HUDEP-2 (cell line): ENCODE measurements around the gene PEX6.
"Not testable (repeated sequence)": the region's sequence is repeated elsewhere in the genome, so short reads cannot be mapped to it uniquely, and the experiment has no call there.

Source experiments
- DNase-seq, 76 experiments: peaks; one replicate each; lab custom pipeline; 2025; ENCODE audit not compliant: unreplicated experiment in 76 of 76; lab: John Stamatoyannopoulos, UW

Gene PEX6

DNA sequence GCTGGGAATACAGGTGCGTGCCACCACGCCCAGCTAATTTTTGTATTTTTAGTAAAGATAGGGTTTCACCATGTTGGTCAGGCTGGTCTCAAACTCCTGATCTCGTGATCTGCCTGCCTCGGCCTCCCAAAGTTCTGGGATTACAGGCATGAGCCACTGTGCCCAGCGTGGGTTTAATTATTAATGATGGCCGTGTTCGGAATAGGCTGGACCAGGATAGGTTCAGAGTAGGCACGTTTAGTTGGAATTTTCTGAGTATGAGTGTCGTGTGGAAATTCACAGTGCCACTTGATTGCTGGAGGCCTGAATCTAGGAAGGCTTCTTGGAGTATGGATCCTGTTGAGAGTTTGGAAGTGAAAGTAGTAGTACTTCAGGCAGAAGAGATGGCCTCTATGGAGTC is 19.2 kb upstream of the PEX6 start:
- DNase-seq, result not testable (repeated sequence)

- DNase-seq, result no peak
These were observed 17.5 kb upstream of the PEX6 start for GRCh38 chr6:42996513-42996912.

GRCh38 chr6:42993445-42993844 is 14.5 kb upstream of the PEX6 start:
- DNase-seq, result no peak

- no peak for DNase-seq
These were observed 10.9 kb upstream of the PEX6 start for GRCh38 chr6:42989923-42990322.

DNA sequence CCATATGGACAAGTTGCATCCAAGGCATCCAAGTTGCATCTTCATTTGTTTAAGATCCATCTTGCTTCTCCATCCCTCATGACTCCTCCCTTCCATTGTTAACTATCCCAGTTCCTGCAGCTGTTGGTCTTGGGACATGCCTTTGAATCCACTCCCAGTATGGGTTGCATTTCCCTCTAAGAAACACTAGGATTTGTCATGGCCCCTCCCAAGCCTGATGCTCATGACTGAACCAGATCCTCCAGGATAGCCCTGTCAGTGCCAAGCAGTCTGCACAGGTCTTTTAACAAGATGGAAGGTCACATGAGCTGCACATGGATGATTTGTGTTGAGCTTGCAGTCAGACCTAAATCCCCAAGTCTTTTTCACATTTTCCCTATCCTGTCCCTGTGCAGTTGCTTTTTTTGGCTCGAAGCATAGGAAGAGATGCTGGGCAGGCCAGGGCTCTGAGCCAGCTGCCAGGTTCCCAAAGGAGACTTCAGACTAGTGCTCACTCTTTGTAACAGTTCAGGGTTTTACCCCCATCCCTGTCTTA is 9.6 kb upstream of the PEX6 start:
- DNase-seq, result no peak

DNA sequence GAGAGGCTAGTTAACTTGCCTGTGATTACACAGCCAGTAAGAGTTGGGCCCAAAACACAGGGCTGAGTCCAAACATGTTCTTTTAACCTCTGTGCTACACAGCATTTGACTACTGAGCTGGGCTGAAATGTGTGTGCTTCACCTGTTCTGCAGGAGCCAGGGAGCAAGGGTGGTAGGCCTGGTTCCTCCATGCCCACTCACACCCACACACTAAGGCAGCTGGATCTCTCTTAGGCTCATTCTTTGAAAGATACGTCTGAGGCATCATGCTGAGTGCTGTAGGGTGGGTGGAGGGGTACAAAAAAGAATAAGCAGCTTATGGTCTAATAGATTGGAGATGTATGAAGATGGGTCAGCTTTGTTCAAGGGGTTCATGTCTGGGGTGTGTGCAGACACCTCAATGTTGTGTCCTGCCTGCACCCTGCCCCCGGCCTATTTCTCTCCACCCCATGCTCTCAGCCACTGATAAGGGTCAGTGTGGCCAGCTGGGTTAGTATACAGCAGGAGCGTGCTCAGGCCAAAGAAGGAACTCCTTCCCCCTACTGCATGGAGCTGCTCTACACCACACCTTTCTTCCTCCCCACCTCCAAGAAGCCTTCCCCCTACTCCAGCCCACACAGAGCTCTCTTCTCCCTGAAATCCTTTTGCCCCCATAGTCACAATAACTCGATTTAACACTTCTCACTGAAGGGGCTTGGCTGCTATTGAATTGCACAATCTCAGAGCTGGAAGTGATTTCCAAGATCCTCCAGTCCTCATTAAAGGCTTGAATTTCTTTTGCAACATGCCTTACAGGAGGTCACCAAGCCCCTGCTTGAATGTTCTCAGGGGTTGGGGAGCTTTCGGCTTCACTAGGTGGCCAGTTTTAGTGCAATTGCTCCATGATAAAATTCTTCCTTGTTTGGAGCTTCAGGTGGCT is 8.8 kb upstream of the PEX6 start:
- DNase-seq, result peak in 5 of 76 experiments; percentile 14 to 42 (median 20)

- DNase-seq, result peak in 3 of 76 experiments; percentile 16 to 20 (median 18)
These were observed 6.0 kb upstream of the PEX6 start for GRCh38 chr6:42984924-42985475.

DNA sequence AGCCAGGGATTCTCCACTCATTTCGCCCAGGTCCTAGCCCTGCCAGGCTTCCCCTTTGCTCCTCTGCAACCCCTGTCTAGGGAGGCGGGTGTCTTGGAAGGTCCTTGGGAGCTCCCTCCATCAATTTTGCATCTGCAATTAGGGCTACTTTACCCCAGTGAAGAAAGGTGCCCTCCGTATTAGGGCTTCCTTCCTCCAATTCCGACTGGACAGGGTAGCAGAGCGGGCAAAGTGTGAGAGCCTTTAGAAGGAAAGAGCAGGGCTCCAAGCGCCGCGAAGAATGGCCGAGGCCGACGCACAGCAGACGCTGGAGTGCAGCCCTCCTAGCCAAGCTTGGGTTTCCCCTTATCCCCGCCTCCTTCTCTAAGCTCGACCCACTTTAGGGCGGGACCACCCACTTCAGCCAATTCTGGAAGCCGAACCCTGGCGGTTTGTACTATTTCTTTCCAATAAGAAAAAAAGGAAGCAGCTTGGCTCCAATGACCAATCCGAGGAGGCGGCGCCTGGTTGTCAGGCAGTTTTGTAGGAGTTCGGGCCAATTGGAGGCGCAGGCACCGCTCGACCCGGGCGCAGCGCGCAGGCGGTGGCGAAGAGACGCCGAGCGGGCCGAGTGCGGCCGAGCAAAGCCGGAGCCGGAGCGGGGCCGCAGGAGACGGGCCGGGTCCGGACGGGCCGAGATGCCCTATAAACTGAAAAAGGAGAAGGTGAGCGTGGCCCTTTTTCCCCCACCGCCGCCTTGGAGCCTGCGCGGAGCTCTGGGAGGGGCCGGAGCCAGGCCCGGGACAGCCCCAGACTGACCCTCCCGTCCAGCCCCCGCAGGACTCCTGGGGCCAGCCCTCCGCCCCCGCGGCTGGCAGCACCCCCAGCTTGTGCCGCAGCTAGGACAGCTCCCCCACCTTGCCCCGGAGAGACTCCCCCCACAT is 5.3 kb upstream of the PEX6 start, which contains the start of gene PPP2R5D:
Gene PPP2R5D, plus strand, starts transcription at position 570 of the 923 bp plus-strand sequence. Its CDS starts 108 bp downstream, at position 678.
- DNase-seq, result peak in 75 of 76 experiments; percentile 90 to 100 (median 99)

- no peak for DNase-seq
These were observed 2.9 kb upstream of the PEX6 start for GRCh38 chr6:42981836-42982235.

DNA sequence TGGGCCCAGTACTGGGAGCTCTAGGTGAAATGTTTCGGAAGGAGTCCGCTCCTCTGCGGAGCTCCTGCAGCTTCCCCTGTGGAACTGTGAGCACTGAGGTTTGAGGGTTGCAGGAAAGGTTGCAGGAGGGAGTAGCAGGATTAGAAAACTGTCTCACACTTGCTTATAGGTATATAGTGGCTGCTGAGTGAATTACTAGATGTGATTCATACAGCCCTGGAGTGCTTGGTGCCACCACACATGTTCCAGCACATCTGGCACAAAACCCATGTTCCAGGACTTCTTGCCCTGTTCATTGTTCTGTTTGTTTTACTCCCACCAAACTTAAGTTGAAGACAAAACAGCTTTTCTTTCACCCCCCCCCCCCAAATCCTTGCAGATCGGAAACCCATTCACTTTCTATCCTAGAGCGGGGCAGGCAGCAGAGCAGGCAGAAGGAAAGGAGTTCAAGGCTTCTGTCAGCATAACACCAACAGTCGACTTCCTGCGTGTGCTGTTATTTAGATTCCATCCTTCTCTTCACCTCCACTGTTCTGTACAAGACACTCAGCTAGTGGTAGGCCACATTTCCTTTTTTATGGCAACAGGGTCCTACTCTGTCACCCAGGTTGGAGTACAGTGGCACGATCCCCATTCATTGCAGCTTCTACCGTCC is 669 bp upstream of the PEX6 start:
- DNase-seq, result peak in 6 of 76 experiments; percentile 32 to 51 (median 46)

DNA sequence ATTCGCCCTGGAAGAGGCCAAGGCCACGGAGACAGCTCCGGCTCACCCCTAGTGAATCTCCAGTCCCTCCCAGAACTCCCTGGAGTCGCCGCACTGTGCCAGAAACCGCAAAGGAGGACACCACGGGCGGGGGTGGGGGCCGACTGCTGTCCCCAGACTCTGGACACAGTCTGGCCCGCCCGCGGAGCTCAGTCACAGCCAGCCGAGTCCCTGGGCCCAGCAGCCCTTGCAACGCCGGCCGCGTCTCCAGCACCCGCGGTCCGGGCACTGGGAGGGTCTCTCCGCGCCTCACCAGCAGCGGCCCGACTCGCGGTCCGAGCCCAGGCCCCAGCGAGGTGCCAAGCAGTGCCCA is 518 bp downstream of the PEX6 start:
- DNase-seq, result peak in 38 of 76 experiments; percentile 16 to 66 (median 40)

- DNase-seq, result no peak
These were observed 4.0 kb downstream of the PEX6 start for GRCh38 chr6:42974919-42975505.

DNA sequence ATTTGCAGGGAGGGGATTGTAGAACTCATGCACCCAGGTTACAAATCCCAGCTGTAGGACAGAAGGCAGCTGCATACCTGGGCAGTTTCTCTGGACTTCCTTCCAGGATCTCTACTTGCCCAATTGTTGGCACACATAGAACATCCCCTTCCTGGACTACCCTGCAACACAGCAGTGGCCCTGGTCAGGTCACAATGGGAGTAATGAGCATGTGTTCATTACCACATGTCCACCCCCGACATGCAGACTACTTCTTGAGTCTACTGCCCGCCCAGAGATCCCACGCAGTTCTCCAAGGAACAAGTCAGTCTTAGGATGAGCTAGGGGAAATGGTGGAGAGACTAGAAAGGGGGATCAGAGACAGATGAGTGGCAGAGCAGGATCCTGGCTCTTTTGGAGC is 5.1 kb downstream of the PEX6 start:
- no peak for DNase-seq

- no peak for DNase-seq
These were observed 7.1 kb downstream of the PEX6 start for GRCh38 chr6:42971746-42972327.

GRCh38 chr6:42970871-42971612 is 7.9 kb downstream of the PEX6 start:
- peak in 16 of 76 experiments; percentile 14 to 63 (median 30) for DNase-seq

GRCh38 chr6:42969934-42970333 is 9.0 kb downstream of the PEX6 start:
- DNase-seq, result no peak

GRCh38 chr6:42969431-42969830 is 9.6 kb downstream of the PEX6 start:
- no peak for DNase-seq

GRCh38 chr6:42968783-42969182 is 10.2 kb downstream of the PEX6 start:
- DNase-seq, result no peak
